ENCODE results near the gene DYNLT4.
A peak's percentile ranks its signal among the peaks of the same experiment; 100 is the strongest.
"Not testable (repeated sequence)": the region's sequence is repeated elsewhere in the genome, so short reads cannot be mapped to it uniquely, and the experiment has no call there.

The DYNLT4 gene

DNA sequence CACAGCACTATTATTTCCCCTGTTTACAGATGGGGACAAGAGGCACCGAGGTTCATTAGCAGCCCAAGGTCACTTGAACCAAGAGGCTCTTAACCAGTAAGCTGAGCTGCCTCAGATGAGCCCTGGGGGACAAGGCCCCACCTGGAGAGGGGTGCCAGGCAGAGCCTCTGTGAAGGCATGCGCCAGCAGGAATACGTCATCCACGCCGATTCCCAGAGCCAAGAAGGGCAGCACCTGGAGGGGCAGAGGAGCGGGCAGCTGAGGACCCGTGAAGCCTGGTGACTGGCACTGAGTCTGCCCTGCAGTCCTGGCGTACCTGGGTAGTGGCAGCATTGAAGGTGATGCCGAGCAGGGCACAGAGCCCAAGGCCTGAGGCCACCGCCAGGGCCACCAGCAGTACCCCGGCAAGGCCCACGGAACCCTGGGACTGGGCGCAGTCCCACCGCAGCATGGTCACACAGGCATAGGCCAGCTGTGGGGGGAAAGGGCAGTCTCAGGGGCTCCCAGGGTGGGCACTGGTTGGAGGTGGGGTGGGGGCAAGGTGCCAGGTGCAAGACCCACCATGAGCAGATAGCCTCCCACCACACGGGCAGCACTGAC is 21.8 kb upstream of the DYNLT4 start:
- TF ChIP-seq CTCF (IDR thresholded peaks at IDR 0.05; ENCODE audit: low read length, missing control alignments): no peak
- no peak overlapping the region for H3K4me3 ChIP-seq (replicated peaks; ENCODE audit: low read depth, low read length)
- DNase-seq (ENCODE audit: low read depth): no peak

GRCh38 chr1:44828003-44828651 is 21.0 kb upstream of the DYNLT4 start:
- DNase-seq (ENCODE audit: low read depth): no peak
- H3K4me3 ChIP-seq (replicated peaks; ENCODE audit: low read depth, low read length): no peak overlapping the region
- TF ChIP-seq CTCF (IDR thresholded peaks at IDR 0.05; ENCODE audit: low read length, missing control alignments): no peak

DNA sequence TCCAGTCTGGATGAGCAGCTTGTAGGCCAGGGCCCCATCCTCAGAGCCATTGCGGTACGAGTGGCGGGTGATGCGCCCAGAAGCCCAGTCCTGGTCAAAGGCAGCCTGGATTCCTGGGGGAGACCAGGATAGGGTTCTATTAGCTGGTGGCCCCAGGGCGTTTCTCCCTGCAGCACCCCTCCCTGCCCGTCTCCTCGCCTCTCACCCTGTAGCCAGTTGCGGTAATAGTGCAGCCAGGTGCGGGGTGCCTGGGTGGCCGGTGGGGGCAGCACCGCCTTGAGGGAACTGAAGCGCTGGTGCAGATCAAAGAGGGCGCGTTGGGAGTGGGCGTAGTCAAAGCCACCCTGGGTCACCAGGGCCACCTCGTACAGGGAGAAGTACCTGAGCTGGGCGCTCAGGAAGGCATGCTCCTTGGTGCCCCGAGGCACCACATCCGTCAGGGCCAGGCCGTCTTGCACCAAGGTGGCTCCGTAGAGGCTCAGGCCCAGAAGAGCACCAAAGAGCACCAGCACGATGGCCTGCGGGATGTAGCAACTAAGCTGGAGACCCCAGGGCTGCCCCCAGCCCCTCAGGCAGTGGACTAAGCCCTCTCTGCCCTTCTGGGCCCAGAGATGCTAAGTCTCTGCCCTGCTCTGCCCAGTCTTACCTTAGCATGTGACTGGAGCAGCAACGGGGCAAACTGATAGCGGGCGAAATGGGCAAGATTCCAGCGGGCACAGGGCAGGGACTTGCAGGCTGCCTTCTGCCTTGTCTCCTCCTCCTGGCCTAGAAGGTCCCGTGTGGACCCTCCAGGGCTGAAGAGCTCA is 20.2 kb upstream of the DYNLT4 start:
- H3K4me3 ChIP-seq (replicated peaks; ENCODE audit: low read depth, low read length): no peak overlapping the region
- no peak for TF ChIP-seq CTCF (IDR thresholded peaks at IDR 0.05; ENCODE audit: low read length, missing control alignments)
- DNase-seq (ENCODE audit: low read depth): no peak

GRCh38 chr1:44826375-44827196 is 19.4 kb upstream of the DYNLT4 start:
- no peak overlapping the region for H3K4me3 ChIP-seq (replicated peaks; ENCODE audit: low read depth, low read length)
- TF ChIP-seq CTCF (IDR thresholded peaks at IDR 0.05; ENCODE audit: low read length, missing control alignments): no peak
- peak; percentile 56 for DNase-seq (ENCODE audit: low read depth)

GRCh38 chr1:44824392-44824791 is 17.2 kb upstream of the DYNLT4 start:
- H3K4me3 ChIP-seq (replicated peaks; ENCODE audit: low read depth, low read length); DNase-seq (ENCODE audit: low read depth): not testable (repeated sequence)

GRCh38 chr1:44822981-44823451 is 15.9 kb upstream of the DYNLT4 start:
- DNase-seq (ENCODE audit: low read depth): no peak
- no peak for TF ChIP-seq CTCF (IDR thresholded peaks at IDR 0.05; ENCODE audit: low read length, missing control alignments)
- H3K4me3 ChIP-seq (replicated peaks; ENCODE audit: low read depth, low read length): no peak overlapping the region
